ENCODE results near the gene PIM3.

The PIM3 gene

DNA sequence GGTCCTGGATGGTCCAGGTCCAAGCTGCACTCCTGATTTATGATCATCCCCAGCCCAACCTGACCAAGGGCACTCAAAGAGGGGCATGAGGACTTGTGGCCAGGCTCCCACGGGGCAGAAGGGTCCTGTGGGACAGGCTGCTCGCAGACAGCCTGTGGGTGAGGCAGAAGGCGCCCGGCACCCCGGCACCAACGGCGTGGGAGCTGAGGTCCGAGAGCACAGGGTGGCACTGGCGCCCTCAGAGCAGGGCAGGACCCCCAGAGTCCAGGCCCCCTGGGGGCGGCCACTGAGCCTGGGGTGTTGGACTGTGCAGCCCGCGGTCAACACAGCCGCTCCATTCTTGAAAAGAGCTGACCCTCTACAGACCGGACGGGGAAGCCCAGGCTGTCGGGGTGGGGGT lies 48.7 kb downstream of the PIM3 start:
- DNase-seq, result no peak

DNA sequence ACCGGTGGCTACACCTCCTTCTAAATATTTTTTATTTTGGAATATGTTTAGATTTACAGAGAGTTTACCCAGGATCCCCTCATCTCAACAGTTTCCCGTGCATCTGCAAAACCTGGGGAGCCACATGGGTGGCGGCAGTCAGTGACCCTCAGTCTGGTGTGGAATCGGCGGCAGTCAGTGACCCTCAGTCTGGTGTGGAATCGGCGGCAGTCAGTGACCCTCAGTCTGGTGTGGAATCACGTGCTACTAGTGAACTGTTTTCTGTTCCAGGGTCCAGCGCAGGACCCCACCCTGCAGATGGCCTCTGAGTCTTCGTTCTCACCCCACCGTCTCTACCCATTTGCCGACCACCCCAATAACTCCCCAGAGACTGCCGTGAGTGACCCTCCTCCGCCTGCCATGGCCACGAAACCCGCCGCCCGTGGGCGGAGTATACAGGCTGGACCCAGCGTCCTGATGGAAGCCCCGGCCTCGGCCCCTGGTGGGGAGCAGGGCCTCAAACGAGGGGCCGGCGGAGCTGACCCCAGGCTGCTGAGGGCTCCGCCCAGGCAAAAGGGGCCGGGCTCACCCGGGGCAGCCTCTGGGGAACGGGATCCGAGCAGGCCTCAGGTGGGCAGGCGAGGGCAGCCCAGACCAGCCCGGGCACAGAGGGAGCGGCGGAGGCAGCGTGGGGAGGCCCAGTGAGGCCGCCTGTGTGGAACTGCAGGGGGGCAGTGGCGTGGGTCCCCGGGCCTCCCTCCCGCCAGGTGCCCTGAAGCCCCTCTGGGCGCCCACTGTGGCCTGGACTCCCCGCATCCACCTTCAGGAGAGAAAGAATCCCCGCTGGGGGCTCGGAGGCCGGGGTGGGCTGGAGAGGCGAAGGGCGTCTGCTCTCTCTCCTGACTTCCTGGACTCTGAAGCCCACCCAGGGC lies 49.4 kb downstream of the PIM3 start:
- no peak for DNase-seq

DNA sequence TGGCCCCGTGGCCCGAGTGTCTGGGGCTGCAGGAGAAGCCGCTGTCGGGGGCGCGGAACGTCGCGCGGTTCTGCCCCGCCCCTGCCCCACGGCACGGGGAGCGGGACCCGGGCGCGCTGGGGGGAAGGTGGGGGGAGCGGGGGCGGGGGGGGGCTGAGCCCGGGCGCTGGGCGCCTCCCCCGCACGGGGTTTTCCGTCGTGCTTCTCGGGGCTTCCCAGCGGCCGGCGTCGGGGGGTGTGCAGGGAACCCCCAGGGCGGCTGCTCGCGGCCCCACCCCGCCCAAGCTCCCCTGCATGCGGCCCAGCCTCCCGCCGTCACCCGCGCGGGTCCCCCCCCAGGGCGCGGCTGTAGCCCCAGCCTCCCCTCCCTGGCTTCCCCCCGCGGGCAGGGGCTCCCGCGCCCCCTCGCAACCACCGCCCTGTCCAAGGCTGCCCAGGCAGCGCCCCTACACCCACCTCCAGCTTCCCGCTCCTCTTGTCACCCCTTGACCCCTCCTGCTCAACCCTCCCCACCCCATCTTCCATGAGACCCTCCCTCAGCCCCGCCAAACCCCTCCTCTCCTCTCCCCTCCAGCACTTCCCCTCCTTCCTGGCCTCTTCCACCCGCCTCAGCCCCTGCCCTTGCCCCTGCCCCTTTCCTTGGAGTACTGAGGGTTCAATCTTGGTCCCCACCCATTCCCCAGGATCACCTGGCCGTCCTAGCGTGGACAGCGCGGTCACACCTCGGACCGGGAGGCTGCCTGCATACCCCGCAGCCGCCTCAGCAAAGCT lies 50.3 kb downstream of the PIM3 start:
- DNase-seq, result peak; percentile 79

DNA sequence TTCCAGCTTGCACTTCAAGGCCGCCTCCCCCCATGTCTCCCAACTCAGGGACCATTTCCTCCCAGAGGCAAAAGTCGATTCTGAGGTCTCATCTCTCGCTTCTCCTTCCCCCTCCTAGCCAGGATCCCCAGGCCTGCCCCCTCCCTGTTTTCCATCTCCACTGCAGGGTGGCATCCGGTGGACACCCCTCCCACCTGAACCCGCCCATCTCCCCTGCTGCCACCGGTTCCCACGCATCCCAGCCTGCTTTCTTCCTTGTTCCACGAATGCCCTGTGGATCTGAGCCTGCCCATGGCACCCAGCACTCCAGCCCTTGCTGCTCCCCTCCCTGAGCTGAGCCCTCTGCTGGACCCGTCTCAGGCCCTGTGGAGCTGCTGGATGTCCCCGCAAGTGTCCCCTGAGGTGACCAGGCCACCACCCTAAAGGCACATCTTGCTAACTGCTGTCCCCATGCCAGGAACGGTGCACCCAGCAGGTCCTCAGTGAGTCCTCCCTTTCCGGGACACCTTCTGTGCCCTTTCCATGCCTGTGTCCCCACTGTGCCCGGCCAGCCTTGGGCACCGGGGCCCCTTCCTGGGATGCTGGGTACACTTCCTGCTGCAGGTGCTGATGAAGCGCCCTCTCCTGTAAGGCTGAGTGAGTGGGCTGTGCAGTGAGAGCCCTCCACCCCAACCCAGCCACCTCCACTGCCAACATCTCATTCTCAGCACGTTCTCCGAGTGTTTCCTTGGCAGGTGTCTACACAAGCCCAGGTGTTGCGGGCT lies 51.1 kb downstream of the PIM3 start:
- DNase-seq, result no peak

DNA sequence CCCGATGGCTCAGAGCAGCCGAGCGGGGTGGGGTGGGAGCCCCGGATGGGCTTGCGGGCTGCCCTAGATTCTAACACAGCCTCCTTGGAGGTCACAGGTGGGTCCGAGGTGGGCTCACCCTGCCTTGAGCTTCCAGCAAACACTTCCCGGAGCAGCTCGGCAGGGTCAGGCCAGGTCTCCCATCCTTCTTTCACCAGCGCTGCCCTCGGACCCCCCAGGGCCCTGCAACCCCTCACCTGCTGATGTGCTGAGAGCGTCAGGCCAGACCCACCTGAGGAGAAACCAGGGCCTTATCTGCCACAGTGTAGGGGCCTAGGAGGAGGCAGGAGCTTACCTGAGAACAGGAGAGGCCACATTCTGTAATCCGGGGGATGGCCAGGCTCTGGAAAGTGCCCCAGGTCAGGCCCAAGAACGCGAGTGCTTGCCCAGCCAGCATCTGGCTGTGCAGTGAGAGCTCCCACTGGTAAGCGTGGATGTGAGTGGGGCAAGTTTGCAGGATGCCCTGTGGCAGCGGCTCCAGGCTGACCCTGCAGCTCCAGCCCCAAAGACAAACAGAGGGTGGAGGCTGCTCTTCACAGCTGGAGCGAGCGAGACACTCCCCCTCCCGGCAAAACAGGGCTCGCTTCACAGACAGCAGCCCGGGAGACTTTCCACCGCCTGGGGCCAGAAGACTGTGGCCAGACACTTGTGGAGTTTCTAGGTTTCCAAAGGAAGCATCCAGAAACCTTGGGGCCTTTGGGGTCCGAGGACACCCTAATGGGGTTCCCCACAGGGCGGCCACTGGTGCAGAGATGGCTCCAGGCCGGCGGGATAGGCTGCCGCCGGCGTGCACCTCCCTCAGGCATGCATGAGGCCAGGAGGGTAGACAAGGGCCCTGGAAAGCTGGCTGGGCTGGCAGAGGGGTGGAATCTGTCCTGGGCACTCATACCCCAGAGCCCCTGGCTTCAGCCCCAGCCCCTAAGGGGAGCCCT lies 51.9 kb downstream of the PIM3 start, which contains the start of gene IL17REL:
TSS of gene IL17REL (minus strand) at position 555 of the 971 bp plus-strand sequence. CDS start at position 436, 119 bp downstream.
- no peak for DNase-seq
